Adrenal gland (tissue), 5 donors: Measurements from ENCODE around the gene ATP6V1F.

Source experiments
- POLR2A ChIP-seq, 2 donors: fragments of 450-650 bp; IDR thresholded peaks; one replicate each; pipeline ENCODE4 v1.6.1; 2017; ENCODE audit warnings: antibody characterized with exemption in 2 of 2, mild to moderate bottlenecking in 2 of 2, moderate library complexity in 1 of 2
- TF ChIP-seq, protein P1 (sequence below), 6 experiments: fragments of 450-650 bp in 4 of 6; fragments of 200-600 bp in 2 of 6; sonication (generic) in 1 of 6; IDR thresholded peaks; 1 replicate in 5 of 6; 2 replicates in 1 of 6; pipeline versions ENCODE4 v1.5.1 to v1.8.0; 2016 to 2021; ENCODE audit warnings: antibody characterized with exemption in 6 of 6, mild to moderate bottlenecking in 2 of 6, moderate library complexity in 1 of 6
- donor health status: DM: no; HTN: no; CAD: no.

DNA sequence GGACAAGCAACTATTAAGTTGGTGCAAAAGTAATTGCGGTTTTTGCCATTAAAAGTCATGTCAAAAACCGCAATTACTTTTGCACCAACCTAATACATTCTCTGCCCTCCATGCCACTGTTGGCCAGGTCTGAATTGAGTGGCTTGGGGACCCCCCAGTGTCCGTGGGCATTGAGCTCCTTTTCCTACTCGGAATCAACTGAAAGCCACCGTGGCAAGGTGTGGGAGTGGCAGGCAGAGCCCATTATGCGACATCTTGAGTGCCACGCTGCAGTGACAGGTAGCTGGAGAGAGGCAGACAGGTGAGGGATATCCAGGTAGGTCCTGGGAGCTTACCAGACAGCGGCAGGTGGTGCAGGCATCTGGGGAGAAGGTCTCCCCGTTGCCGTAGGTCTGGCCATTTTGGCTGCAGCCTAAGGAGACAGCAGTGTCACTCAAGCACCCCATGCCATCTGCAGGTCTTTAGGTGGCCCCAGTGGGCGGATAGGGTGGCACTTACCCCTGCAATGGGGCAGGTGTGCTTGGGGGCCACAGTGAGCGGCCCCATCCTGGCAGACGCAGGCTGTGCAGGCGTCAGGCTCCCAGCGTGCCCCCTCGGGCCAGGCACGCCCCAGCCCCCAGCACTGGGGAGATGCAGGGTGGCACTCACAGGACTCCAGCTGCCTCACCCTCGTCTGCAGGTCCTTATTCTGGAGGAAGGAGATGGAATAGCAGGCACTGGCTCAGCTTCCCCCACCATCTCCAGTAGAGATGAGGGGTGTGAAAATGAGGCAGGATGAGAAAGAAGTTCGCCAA lies 44.3 kb downstream of the ATP6V1F start:
- TF ChIP-seq, protein P1, sequence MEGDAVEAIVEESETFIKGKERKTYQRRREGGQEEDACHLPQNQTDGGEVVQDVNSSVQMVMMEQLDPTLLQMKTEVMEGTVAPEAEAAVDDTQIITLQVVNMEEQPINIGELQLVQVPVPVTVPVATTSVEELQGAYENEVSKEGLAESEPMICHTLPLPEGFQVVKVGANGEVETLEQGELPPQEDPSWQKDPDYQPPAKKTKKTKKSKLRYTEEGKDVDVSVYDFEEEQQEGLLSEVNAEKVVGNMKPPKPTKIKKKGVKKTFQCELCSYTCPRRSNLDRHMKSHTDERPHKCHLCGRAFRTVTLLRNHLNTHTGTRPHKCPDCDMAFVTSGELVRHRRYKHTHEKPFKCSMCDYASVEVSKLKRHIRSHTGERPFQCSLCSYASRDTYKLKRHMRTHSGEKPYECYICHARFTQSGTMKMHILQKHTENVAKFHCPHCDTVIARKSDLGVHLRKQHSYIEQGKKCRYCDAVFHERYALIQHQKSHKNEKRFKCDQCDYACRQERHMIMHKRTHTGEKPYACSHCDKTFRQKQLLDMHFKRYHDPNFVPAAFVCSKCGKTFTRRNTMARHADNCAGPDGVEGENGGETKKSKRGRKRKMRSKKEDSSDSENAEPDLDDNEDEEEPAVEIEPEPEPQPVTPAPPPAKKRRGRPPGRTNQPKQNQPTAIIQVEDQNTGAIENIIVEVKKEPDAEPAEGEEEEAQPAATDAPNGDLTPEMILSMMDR (IDR thresholded peaks at IDR 0.05) = no peak
- no peak for TF ChIP-seq POLR2A (IDR thresholded peaks at IDR 0.05)
